IPS DF 19.7 (cell line): ENCODE data around the gene GMDS.

Experiments
- DNase-seq: peaks from one replicate; pipeline ENCODE4 v3.0.0-alpha.2; 2013; ENCODE audit warnings: low read depth, low spot score

The GMDS gene

DNA sequence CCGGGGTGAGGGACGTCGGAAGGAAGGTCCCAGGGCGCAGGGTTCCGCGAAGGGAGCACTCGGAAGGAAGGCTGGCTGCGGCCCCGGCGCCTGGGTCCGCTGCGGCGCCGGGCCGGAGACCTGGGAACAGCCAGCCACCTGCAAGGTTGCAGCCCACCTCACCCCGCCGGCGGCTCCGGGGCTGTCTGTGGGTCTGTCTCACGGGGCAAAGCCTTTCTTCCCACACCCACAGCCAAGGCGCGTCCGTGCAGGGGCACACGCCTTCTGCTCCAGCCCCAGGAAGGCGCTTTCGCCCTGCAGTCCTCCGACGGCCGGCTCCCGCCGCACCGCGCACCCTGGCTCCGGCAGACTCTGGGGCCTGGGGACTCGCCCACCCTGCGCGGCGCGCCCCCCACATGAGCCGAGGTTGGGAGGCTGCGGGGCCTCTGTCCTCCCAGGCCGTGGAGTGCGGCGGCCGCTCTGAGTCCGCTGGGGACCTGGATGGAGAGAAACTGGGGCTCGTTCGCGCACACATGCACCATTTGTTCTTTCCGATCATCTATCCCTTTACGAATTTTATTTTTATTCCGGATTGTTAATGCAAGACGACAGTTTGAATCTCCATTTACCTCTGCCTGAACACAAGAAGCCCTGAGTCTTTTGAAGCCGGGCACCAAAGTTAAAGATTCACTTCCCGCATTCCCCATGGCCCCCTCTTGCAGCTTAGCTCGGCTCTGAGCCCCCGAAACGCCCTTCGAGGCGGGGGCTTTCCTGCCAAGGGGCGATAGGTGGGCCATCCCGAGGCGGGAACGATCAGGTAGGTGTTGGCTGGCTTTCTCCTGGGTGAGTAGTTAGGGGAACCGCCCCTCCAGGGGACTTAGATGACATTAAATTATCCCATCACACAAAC lies 640.2 kb downstream of the GMDS start:
- DNase-seq = no peak

DNA sequence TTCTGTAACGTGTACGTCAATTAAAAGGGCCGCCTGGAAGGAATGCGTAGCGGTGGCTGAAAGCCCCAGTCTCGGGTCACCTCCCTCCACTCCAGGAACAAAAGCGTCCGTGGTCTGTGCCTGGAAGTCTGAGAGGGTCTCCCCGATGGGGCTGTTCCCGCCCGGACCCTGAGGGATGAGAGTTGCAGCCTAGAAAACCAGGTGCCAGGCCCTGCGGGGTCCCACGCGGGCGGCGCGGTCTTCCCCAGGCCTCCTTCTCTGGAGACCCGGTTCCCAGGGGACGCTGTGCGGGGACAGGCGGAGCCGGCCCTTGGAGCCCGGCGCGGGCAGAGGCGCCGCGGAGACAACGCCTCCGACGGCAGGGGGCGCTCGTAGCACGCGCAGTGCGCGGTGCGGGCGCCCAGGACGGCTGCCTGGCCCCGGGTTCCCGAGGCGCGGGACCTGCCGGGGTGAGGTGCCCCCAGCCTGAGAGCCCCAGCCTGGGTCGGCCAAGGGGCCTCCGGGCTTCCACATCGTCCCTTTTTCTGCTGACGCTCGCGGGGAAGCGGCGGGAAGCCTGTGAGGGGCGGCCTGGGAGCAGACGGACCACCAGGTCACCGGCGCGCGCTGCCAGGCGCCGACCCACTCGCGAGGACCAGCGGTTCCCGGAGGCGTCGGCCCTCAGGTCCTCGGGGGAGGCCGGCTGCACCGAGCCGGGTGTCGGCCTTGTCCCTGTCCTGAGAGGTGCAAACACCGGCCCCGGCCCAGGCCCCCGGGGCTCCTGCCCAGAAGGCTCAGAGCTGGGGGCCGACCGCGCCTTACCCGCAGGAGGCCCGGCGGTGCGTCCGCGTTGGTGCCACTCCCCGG lies 641.0 kb downstream of the GMDS start:
- no peak for DNase-seq

DNA sequence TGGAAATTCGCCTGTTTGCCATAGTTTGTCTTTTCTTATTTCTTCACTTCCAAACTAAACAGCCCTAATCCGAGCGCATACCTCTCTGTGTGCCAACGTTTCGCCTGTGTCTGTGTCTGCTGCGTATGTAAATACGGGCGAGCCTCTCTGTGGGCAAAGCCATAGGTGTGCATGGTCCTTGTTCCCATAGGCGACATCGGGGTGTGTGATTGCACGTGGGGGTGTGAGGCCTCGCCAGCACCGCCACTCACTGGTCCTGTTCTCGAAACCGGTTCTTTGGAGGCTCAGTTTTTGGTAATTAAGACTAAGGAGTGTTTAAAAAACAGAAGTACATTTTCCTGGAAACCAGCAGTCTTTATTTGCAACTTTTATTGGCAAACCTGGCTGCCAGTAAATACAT lies 641.7 kb downstream of the GMDS start:
- no peak for DNase-seq

DNA sequence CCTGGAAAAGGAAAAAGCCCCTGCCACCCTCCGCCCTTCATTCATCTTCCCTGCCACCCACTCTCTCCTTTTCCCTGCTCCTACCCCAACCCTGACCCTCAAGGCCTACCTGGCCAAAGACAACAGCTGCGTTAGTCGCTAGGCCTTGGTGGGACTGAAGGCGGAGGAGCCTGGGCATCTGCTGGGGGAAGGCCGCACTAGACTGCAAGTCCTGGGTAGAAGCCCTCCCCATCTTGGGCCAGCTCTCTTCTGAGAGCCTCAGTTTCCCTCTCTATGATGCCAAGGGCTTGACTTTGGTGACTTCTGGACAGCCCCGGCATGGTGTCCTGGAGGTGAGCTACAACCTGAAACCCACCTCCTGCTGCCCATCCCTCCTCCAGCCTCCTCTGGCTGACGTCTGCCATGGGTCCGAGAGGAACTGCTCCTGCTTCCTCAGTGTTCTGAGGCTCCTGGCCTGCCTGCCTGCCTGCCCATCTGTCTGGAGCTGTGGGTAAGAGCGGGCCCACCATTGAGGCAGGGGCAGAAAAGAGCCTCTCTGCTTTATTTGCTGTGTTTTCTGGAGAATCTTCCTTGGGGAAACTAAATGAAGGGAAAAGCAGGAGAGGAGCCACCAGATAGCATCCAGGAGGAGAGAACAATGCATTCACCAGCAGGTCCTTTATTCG lies 643.2 kb downstream of the GMDS start:
- DNase-seq = no peak

DNA sequence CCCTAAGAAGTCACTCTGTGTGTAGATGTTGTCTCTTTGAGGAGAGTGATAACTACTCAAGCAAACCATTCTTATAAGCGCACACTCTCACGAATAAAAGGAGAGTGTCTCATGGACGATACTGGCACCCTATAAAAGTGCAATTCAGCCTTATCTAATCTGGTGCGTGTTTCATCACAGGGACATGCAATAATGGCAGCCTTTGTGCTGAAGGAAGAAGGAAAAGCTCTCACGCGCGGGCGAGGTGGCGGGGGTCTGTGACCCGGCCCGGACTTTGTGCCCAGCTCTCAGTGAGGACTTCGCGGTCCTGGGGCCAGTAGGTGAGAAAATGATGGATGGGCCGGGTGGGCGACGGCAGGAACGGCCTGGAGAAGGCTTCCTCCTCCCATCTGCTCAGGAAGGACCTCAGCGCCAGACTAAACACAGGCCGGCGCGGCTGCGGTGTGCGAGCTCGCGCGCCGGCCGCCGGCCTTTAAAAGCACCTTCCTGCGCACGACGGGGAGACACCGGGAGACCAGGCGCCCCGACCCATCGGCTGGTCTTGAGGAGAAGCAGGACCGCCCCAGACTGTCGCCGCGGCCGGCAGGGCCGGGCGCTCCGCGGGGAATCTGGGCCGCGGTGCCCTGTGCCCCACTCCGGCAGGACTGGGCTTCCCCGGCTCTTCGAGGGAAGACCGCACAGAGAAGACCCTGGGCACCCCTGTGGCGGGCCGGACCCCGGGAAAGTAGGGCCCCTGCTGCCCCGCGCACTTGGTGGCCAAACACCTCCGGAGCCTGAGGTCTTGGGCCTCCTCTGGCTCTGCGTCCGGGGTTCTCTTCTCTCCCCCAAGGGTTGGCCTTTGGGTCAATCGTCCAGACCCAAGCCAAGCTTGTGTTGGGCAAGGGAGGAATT lies 644.0 kb downstream of the GMDS start:
- DNase-seq = no peak

DNA sequence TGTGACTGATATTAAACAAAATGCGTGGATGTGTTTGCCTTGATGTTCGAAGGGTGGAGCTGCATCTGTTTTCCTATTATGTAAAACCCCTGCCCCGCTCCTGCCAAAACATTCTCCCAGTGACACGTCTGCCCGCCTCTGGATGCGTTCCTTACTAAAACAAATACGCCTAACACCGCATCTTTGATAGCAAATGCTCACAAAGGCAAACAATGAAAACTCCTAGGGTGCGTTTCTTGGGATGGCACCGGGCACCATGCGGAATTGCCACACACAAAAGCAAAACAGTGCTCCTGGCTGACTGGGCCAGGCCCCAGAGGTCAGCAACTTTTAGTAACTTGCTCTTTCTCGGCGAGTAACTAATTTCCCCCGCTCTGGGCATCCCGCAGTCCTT lies 644.6 kb downstream of the GMDS start:
- no peak for DNase-seq

DNA sequence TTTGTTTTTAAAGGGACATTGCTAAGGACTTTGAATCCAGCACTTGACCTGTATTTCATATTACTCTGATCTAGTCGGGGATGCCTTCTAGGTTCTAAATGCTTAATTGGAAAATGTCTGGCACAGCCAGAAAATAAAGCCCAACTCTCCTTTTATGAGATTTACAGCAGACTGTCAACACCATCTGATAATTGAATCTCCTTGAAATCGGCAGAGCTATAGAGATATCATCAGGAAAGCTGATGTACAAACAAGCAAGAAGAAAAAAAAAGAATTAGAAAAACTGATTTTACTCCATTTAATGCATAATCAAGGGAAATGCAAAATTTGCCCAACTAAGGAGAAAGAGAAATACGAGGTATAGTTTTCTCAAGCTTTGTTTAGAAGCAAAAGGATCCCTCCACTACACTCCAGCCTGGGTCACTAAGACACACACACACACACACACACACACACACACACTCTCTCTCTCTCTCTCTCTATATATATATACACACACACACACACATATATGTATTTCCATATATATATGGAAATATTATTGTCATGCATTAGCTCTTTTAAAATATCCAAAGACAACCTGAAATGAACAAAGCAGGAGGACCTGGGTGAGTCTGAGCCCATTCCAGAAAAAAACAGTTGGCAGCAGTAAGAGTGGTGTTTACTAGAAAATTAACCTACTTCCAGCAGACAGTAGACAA lies 645.2 kb downstream of the GMDS start:
- no peak for DNase-seq

DNA sequence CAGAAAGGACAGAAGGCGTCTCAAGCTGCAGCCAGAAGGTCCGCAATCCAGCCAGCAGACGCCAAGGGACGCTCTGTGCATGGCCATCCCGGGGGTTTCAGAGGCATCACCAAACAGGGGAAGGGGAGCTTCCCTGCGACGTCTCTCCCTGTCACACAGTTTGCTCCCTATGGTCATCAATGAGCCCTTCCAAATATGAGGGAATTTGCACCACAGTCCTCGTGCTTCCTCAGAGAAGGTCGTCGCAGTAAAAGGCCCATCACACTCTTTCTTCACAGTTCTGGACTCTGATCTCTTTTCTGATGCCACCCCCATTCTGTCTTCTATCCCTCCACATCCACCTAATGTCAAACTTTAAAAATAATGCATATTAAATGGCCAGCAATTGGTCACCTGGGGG lies 645.9 kb downstream of the GMDS start:
- DNase-seq = no peak

DNA sequence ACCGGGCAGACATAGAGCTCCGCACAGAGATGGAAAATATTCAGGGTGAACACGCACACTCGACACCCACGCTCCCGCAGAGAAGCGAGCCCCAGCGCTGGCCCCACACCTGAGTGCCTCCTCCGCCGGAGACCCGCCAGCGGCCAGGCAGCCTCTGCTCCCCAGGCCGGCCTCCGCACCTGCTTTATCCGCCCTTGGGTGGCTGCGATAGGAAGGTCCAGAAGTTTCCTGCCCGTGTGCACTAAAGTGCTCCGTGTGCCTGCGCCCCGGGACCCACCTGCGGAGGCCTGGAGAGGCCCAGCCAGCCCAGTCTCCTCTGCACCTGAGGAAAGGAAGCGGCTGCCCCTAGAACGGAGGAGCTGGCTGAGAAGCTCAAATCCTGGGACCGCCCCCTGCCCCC lies 646.5 kb downstream of the GMDS start:
- no peak for DNase-seq

DNA sequence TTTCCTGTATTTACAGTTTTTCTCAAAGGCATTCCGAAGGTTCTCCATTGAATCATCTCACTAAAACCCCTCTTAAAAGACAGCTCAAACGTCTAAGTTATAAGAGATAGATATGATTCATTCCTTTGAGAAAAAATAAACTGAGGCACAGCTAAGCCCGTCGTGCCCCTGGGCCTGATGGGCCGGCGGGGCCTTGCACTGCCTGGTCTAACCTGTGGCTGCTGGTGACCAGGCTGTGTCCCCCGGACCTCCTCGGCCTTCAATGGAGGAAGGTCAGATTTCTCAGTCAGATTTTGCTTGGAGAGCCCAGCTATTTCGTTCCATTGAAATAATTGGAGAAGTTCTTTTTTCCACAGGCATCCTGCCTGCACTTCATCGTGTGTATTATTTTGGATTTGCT lies 647.0 kb downstream of the GMDS start:
- no peak for DNase-seq

DNA sequence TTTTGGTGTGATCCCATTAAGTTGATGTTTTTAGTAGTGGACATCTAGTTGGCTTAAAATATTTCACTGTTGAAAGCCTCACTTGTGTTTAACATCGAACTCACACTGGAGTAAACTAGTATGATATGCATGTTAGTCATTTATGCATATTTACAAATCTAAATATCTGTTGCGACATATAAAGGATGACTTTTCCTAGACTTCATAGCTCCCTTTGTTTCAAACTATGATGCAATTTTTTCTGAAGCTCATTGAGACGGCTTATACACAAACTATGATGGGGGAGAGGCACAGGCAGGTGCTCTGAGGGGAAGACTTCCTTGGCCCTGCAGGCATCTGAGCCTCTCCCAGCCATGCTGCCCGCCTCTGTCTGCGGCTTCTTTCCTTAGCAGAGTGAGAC lies 647.5 kb downstream of the GMDS start:
- DNase-seq = no peak

DNA sequence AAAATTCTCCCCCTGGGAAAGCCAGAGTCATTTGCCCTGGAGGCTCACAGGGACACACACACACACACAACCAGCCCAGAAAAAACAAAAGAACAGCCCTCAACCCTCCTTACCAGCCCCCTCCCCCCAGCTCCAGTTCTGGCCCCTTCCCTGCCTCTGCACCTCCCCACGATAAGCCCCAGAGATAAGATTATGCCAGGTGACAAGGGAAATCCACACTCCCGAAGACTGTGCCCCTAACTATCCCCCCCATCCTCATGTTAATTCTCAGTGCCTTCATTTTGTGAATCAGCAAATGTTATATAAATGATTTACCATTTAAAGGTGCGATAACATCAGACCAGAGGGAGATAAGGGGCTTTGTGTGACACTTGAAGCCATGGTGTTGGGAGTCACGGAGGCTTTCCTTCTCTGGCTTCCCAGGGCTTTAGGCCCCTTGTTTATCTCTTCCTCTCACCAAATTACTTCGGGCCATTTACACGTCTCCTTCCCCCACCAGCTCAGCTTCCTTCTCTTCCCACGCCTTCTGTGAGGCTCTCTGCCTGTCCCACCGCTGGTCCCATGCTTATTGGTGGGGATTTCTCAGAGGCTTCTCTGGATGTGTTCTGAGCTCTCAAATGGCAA lies 648.2 kb downstream of the GMDS start:
- no peak for DNase-seq

DNA sequence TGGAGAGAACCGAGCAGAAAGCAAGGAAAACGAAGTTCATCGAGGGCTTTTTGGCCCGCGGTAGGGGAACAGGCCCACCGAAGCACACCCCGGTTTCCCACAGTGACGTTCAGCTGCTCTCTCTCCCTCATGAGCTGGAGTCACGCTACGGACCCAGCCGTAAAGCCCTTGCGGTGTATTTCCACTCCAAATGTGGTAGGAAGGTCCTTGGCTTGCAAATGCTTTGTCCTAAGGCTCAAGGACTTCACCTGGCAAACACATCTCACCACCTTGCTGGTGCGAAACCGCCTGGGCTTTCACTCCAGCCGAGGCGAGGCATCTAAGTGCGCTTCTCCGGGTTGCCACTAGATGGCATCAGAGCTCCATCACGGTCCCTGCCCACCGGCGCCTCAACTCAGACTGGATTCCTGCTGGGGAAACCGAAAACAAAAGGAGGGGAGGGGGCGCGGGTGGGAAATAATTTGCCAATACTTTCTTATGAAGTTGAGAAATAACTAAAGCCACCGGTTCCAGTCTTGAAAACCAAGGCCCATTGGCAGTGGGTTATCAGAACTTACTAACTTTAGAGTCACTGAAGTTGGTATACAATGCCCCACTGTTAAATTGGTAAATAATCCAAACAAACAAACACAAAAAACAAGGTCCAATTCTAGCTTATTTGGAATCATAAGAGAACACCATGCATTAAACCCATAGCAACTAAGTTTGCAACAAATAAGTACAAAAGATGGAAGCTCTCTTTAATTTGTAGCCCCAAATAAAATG lies 649.1 kb downstream of the GMDS start:
- no peak for DNase-seq

DNA sequence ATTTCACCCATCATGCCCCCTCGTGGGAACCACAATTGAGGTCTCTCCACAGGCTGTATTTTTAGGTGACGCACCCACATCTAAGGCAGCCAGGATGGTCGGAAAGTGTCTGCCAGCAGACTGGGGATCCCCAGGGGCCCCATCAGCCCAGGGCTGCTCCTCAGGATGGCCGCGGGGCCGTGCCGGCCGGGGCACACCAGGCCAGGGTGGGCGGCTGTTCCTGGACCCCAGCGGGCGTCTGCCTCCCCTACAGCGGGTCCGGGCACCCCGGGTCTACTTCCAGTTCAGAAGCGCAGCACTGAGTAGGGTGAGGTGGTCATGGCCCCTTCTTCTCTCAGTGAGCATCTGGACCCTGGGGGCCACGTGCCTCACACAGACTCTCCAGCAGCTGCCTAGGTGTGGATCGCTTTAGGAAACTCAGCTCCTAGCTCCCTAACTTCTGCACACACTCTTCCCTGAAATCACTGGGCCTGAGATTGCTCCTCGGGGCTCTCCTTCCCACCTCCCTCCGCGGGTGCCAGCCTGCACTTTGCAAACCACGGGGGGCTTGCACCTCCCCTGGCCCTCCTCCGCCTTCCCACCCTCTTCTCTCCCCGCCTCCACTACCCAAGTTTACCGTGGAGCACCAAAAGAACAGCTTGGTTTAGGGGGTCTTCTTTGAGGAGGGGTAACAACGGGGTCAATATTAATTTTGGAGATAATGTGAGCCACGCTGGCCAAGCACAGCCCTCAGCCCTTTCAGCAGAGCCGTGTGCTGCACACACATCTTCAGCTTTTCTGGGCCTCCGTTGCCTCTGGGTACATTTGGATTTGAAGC lies 649.9 kb downstream of the GMDS start:
- no peak for DNase-seq

DNA sequence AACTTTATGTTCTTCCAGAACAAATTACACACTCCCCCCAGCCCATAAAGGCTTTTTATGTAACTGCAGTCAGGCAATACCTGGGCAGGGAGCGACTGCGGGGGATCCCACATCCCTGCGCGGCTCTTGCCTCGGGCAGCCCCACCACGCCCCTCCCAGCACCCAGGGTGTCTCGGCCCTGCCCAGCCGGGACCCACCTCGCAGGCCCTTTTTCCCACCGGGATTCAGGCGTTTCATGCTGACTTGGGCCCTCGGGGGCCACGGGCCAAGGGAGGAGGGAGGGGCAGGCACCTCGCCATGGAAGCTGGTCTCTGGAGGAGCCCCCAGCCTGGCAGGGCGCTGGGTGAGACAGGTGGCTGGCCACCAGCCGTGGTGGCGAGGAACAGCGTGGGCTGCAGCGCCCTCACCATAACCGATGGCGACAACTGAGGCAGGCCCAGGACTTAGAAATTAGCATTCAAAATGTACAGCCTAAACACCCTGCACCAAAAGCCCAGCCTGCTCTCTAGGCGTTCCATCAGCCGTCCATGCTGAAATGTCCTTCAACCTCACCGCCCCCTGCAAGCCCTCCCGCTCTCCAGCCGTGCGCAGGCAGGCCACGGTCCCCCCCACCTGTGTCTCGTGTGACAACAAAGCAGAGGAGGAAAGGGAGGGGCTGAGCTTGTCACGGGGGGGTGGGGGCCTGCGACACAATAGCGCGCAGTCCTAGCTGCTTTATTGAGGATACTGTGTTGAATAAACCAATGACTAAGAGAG lies 650.8 kb downstream of the GMDS start:
- DNase-seq = no peak

DNA sequence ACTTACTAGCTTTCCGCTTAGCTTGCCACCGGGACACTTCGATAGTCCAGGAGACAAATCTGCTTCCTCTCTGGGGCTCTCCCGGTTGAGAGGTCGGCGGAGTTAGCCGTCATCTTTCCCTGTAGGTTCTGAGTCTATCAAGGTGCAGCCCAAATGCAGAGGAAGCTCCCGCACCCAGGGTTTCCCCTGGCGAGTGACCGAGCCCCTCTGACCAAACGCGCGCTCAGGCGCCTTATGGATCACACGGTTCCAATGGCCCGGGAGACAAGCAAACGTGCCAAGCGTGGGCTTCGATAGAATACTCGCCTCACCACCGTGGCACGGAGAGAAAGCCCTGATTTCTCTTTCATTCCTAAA lies 651.5 kb downstream of the GMDS start:
- DNase-seq = no peak

DNA sequence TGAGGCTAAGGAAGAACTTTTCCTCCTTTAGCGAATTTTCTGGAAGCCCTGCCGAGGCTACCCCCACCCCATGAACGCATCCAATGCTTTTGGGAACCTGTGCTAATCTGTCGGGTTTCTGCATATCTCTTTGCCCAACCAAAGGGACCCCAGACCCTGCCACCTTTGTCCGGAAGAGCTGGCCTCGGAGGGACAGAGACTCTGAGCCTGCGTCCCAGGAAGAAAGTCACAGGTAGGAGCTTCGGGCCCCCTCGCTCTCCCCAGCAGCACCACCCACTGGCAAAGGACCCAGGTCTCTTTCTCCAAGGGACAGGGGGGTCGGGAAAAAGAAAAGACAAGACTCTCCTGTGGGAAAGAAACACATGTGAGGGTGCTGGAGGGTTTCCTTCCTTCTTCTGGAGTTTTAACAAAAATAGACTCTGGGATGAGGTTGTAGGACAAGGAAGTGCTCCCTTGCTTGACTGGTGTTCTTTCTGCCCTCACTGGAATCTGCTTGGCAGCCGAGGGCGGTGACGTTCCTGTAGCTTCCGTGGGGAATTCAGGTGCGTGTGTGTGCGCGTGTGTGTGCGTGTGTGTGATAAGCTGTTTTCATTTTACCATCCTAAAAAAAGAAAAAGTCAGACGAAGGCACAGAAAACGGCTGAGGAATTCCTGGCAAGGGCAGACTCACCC lies 652.0 kb downstream of the GMDS start:
- no peak for DNase-seq
